GM12878 (cell line): ENCODE data around the gene FAM9C. TPM values are rescaled to one million over a fixed set of nuclear protein-coding genes. Genes with fewer than 3 reads are reported as not detected.

Experiments
- ATAC-seq: fragments of 200-7000 bp; cut with Tn5 transposase; 3 replicates; pipeline ENCODE4 v1.9.1; 2020; ENCODE audit warnings: mild to moderate bottlenecking, moderate library complexity
- BruUV-seq: library from RNA; stranded (reverse); fragments of 400-500 nt; replicated peaks from 2 replicates; lab custom pipeline; 2021; lab: Mats Ljungman, UMichigan
- CTCF ChIA-PET: fragments of 300-600 bp; sonication (Branson Sonifier 250); formaldehyde crosslinking; extraction: SDS; loops from one replicate; lab custom pipeline; 2021; ENCODE audit warnings: inconsistent platforms; lab: Yijun Ruan, JAX
- POLR2A ChIA-PET: fragments of 350-600 bp; formaldehyde crosslinking; extraction: SDS; loops from one replicate; lab custom pipeline; 2021; ENCODE audit warnings: inconsistent platforms; lab: Charles Lee
- RAD21 ChIA-PET: fragments of 300-600 bp; sonication (Branson Sonifier 250); formaldehyde crosslinking; loops from one replicate; lab custom pipeline; 2023; ENCODE audit warnings: antibody characterized with exemption; ENCODE audit not compliant: unreplicated experiment; lab: Charles Lee
- SMC1A ChIA-PET: fragments of 300-600 bp; sonication (Branson Sonifier 250); formaldehyde crosslinking; loops from one replicate; lab custom pipeline; 2023; ENCODE audit not compliant: unreplicated experiment, uncharacterized antibody; lab: Charles Lee
- DNase-seq: peaks from one replicate; pipeline ENCODE4 v3.0.0-alpha.2; 2011; ENCODE audit warnings: low read depth, low spot score
- FAIRE-seq: peaks from 3 replicates; lab custom pipeline; 2011; peaks lifted over from hg19 to GRCh38; lab: Jason Lieb, UNC
- H2AFZ ChIP-seq: 2 replicates; pipeline ENCODE4 v1.6.0; 2011; ENCODE audit warnings: low read depth, low read length, control low read depth; ENCODE audit not compliant: control insufficient read depth
- H3K27ac ChIP-seq: 2 replicates; pipeline ENCODE4 v1.5.1; 2011; ENCODE audit warnings: control low read depth; ENCODE audit not compliant: control insufficient read depth, insufficient read depth
- H3K27me3 ChIP-seq, 2 experiments: replicated peaks in 1 of 2; 2 replicates each; pipeline versions ENCODE4 v1.6.0 to v1.6.1; 2011; ENCODE audit warnings: low read length in 1 of 2; ENCODE audit not compliant: control insufficient read depth in 2 of 2, insufficient read depth in 2 of 2
- H3K36me3 ChIP-seq, 2 experiments: 2 replicates each; pipeline ENCODE4 v1.5.1; 2011; ENCODE audit warnings: low read length in 1 of 2; ENCODE audit not compliant: control insufficient read depth in 2 of 2, insufficient read depth in 2 of 2
- H3K4me1 ChIP-seq: 2 replicates; pipeline ENCODE4 v1.6.1; 2011; ENCODE audit warnings: mild to moderate bottlenecking, low read length, moderate library complexity, mixed read lengths; ENCODE audit not compliant: control insufficient read depth, insufficient read depth
- H3K4me2 ChIP-seq: 2 replicates; pipeline ENCODE4 v1.6.0; 2011; ENCODE audit warnings: control low read depth; ENCODE audit not compliant: control insufficient read depth, insufficient read depth
- H3K4me3 ChIP-seq: fragments of 200-600 bp; sonication (generic); 2 replicates; pipeline ENCODE4 v1.5.1; 2016
- H3K79me2 ChIP-seq: 2 replicates; pipeline ENCODE4 v1.6.0; 2011; ENCODE audit warnings: low read length; ENCODE audit not compliant: control insufficient read depth, insufficient read depth
- H3K9ac ChIP-seq: 2 replicates; pipeline ENCODE4 v1.8.0; 2011; ENCODE audit warnings: low read length, control low read depth, mixed read lengths; ENCODE audit not compliant: control insufficient read depth, insufficient read depth
- H3K9me3 ChIP-seq: replicated peaks from 3 replicates; pipeline ENCODE4 v1.5.1; 2011; ENCODE audit warnings: mild to moderate bottlenecking, low read length; ENCODE audit not compliant: control insufficient read depth, insufficient read depth
- H4K20me1 ChIP-seq: 2 replicates; pipeline ENCODE4 v1.6.0; 2011; ENCODE audit not compliant: control insufficient read depth, insufficient read depth
- BCLAF1 ChIP-seq: fragments of 450-650 bp; IDR thresholded peaks from 2 replicates; pipeline ENCODE4 v1.6.1; 2017; ENCODE audit warnings: antibody characterized with exemption, mild to moderate bottlenecking, moderate library complexity
- BHLHE40 ChIP-seq, 2 experiments: fragments of 450-650 bp in 1 of 2; IDR thresholded peaks; 2 replicates each; pipeline ENCODE4 v1.6.1; 2011 to 2017; ENCODE audit warnings: low read depth in 2 of 2, borderline replicate concordance in 1 of 2, improper control_type of control experiment in 1 of 2, low read length in 1 of 2, mild to moderate bottlenecking in 1 of 2
- E2F4 ChIP-seq: IDR thresholded peaks from 2 replicates; pipeline ENCODE4 v1.6.1; 2012; ENCODE audit warnings: low read depth, low read length, improper control_type of control experiment
- ETV6 ChIP-seq, 2 experiments: fragments of 450-650 bp in 1 of 2; IDR thresholded peaks in 1 of 2; conservative IDR thresholded peaks in 1 of 2; 2 replicates each; pipeline ENCODE4 v1.6.1; 2014; ENCODE audit warnings: antibody characterized with exemption in 1 of 2, borderline replicate concordance in 1 of 2, low read depth in 1 of 2, mild to moderate bottlenecking in 1 of 2, moderate library complexity in 1 of 2
- JUNB ChIP-seq: IDR thresholded peaks from 2 replicates; pipeline ENCODE4 v1.6.1; 2016; ENCODE audit warnings: antibody characterized with exemption, mild to moderate bottlenecking
- LARP7 ChIP-seq: fragments of 450-650 bp; IDR thresholded peaks from 2 replicates; pipeline ENCODE4 v1.6.1; 2017; ENCODE audit warnings: mild to moderate bottlenecking
- MXI1 ChIP-seq: fragments of 150-350 bp; IDR thresholded peaks from 2 replicates; pipeline ENCODE4 v1.6.1; 2011; ENCODE audit warnings: low read depth, mild to moderate bottlenecking, inconsistent platforms, low read length, improper control_type of control experiment
- POU2F2 ChIP-seq: IDR thresholded peaks from 3 replicates; pipeline ENCODE4 v1.6.1; 2011; ENCODE audit warnings: low read depth, mild to moderate bottlenecking, low read length, borderline replicate concordance
- PRDM15 ChIP-seq: fragments of 450-650 bp; formaldehyde crosslinking; IDR thresholded peaks from 2 replicates; pipeline ENCODE4 v1.4.0; 2020; ENCODE audit warnings: mild to moderate bottlenecking, moderate library complexity
- RCOR1 ChIP-seq: conservative IDR thresholded peaks from 2 replicates; pipeline ENCODE4 v1.6.1; 2012; ENCODE audit warnings: low read depth, low read length, improper control_type of control experiment
- RUNX3 ChIP-seq: IDR thresholded peaks from 2 replicates; pipeline ENCODE4 v1.6.1; 2012; ENCODE audit warnings: low read length, inconsistent platforms
- TAF1 ChIP-seq: IDR thresholded peaks from 2 replicates; pipeline ENCODE4 v1.6.1; 2011; ENCODE audit warnings: mild to moderate bottlenecking, low read depth, low read length, borderline replicate concordance
- WRNIP1 ChIP-seq: IDR thresholded peaks from 2 replicates; pipeline ENCODE4 v1.6.1; 2011; ENCODE audit warnings: low read depth, low read length, improper control_type of control experiment, borderline replicate concordance
- in situ Hi-C: fragments of 300-500 bp; cut with MboI; formaldehyde crosslinking; loops from 9 replicates; pipeline ENCODE4 v1.14.3; 2018; ENCODE audit warnings: mixed read lengths
- intact Hi-C: fragments of 100-400 bp; cut with micrococcal nuclease; formaldehyde crosslinking; loops from one replicate; pipeline ENCODE4 v1.14.2; 2022; ENCODE audit not compliant: unreplicated experiment
- polyA plus RNA-seq, 11 experiments: library from polyadenylated mRNA; depleted of rRNA in 4 of 11; unstranded in 6 of 11; stranded (reverse) in 5 of 11; fragments of >200 nt; fragmentation: Nextera tagmentation in 4 of 11; fragmentation: Illumina TruSeq in 1 of 11; extraction: Ambion mirVana in 4 of 11; extraction: Trizol in 1 of 11; gene quantifications; 1 replicate in 1 of 11; 2 replicates in 10 of 11; pipeline versions ENCODE4 v1.2.1 to v1.2.3, GENCODE V29; 2011 to 2016; ENCODE audit warnings: inconsistent platforms in 2 of 11, missing spikeins in 2 of 11, low read depth in 1 of 11
- total RNA-seq, 4 experiments: library from RNA; depleted of rRNA in 3 of 4; stranded (reverse); fragments of >200 nt in 3 of 4; fragmentation: Illumina TruSeq in 1 of 4; extraction: Trizol in 1 of 4; gene quantifications; 2 replicates each; pipeline versions ENCODE4 v1.2.1 to v1.2.3, GENCODE V29; 2013 to 2021

The FAM9C gene
- total and polyA plus RNA-seq, 10 of the 15 experiments (the other 5 are each of a cell fraction or from before 2014, with no cell fraction given): 0.01 to 0.03 TPM; not detected in 8

GRCh38 chrX:13029887-13030771 is 14.3 kb downstream of the FAM9C start (continued):
- no peak for TF ChIP-seq MXI1
- TF ChIP-seq POU2F2: peak; percentile 50; the same call in 1 of the 3 replicates
- TF ChIP-seq TAF1: peak; percentile 22; the same call in 1 of the 2 replicates
- TF ChIP-seq ETV6 (conservative IDR thresholded peaks at IDR 0.05 in 1 of 2, IDR thresholded peaks at IDR 0.05 in 1 of 2; ENCODE audit: borderline replicate concordance in 1 of 2, low read depth in 1 of 2): peak in 1 of 2 experiments; percentile 14; a peak in 1 of 4 replicates
- TF ChIP-seq BHLHE40 (IDR thresholded peaks at IDR 0.05; ENCODE audit: borderline replicate concordance in 1 of 2, low read depth in 2 of 2, low read length in 1 of 2): no peak
- no peak for TF ChIP-seq LARP7
- TF ChIP-seq E2F4: no peak
- peak; percentile 21; the same call in 1 of the 2 replicates for TF ChIP-seq RUNX3
- no peak for TF ChIP-seq WRNIP1

GRCh38 chrX:13029637-13029886 is 14.9 kb downstream of the FAM9C start:
- ChIA-PET CTCF (interaction anchor here (1.3 to 1.4 kb wide), 4 partner anchors 12 to 83 kb away, joined by 3 to 5 read pairs (median 4); no protein-coding TSS in a partner anchor), SMC1A (interaction anchor here (0.7 to 13.9 kb wide), 13 partner anchors 7 to 82 kb away, joined by 3 to 166 read pairs (median 5); no protein-coding TSS in a partner anchor), POLR2A (interaction anchor here (0.7 to 2.2 kb wide), 5 partner anchors 17 to 458 kb away, joined by 3 to 18 read pairs (median 3); no protein-coding TSS in a partner anchor), RAD21 (interaction anchor here (0.9 to 9.9 kb wide), 8 partner anchors 16 to 74 kb away, joined by 3 to 77 read pairs (median 4); no protein-coding TSS in a partner anchor)
- peaks cover 45% of the 10 kb centered on the region for H3K4me1 ChIP-seq
- H3K27me3 ChIP-seq: no peaks in the 10 kb centered on the region
- H3K9ac ChIP-seq: peak overlapping the region; percentile 52; the same call in 1 of the 2 replicates
- H3K27ac ChIP-seq: peak overlapping the region; percentile 83
- FAIRE-seq: no peak
- no peak for DNase-seq
- no peaks in the 10 kb centered on the region for H3K36me3 ChIP-seq
- no peak overlapping the region for H3K4me3 ChIP-seq
- no TSS peak for BruUV-seq
- H3K9me3 ChIP-seq: no peaks in the 10 kb centered on the region
- in situ Hi-C loops: no loop called here
- H2AFZ ChIP-seq: peak overlapping the region; percentile 38
- peak; percentile 25 for ATAC-seq
- no peaks in the 10 kb centered on the region for H3K79me2 ChIP-seq
- H3K4me2 ChIP-seq: peak overlapping the region; percentile 22
- no peaks in the 10 kb centered on the region for H4K20me1 ChIP-seq
- intact Hi-C loops: loop anchor here (2.0 kb wide), 1 partner anchor 45 kb away; no protein-coding TSS in a partner anchor
- no peak for TF ChIP-seq BCLAF1
- TF ChIP-seq PRDM15 (CRISPR knock-in tag): no peak
- no peak for TF ChIP-seq JUNB
- TF ChIP-seq RCOR1: no peak
